GM12892 (cell line): ENCODE data around the gene EFNA5.

Experiments used
- DNase-seq: peaks from one replicate; pipeline ENCODE4 v3.0.0; 2011; ENCODE audit not compliant: insufficient read length
- FAIRE-seq: peaks from 2 replicates; lab custom pipeline; 2011; peaks lifted over from hg19 to GRCh38; lab: Jason Lieb, UNC
- POLR2A ChIP-seq: IDR thresholded peaks from 2 replicates; pipeline ENCODE4 v1.6.1; 2011; ENCODE audit warnings: low read depth, low read length, control low read depth
- POLR2AphosphoS5 ChIP-seq: IDR thresholded peaks from 2 replicates; pipeline ENCODE4 v1.6.1; 2011; ENCODE audit warnings: low read depth, low read length, control low read depth
- TAF1 ChIP-seq: IDR thresholded peaks from 2 replicates; pipeline ENCODE4 v1.6.1; 2011; ENCODE audit warnings: low read depth, mild to moderate bottlenecking, control low read depth, low read length, borderline replicate concordance

EFNA5 gene

DNA sequence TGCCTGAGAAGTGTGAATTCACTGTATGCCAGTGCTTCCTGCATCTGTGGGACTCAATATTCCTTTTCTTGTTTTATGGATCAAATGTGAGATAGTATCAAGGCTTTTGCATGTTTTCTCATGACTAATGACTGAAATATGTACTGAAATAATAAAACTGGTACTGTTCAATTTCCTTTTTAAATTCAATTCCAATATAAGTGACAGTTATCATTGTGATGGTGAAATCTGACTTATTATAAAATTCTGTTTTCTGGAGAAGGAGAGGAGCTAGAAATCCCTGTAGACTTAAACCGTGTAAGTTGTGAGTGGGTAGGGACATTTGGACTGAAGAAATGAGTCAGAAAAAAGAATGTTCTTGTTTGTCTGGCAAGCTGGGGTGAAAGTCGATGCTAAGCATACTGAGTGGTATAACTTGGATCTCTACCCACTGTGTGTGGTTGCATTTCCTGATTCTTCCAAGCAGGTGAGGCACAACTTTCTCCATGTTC, 245.2 kb downstream of the EFNA5 start:
- no peak for TF ChIP-seq TAF1
- TF ChIP-seq POLR2AphosphoS5, result no peak
- no peak for TF ChIP-seq POLR2A
- no peak for FAIRE-seq
- DNase-seq, result no peak

- FAIRE-seq (no peak), DNase-seq (no peak)
- TF ChIP-seq POLR2AphosphoS5 (no peak), POLR2A (no peak), TAF1 (no peak)
These were observed 246.2 kb downstream of the EFNA5 start for GRCh38 chr5:107424491-107424890.

- TF ChIP-seq POLR2A (no peak), POLR2AphosphoS5 (no peak), TAF1 (no peak)
- no peak for DNase-seq
- no peak for FAIRE-seq
These were observed 248.2 kb downstream of the EFNA5 start for GRCh38 chr5:107422494-107422893.

GRCh38 chr5:107419498-107419897, 251.2 kb downstream of the EFNA5 start:
- TF ChIP-seq POLR2AphosphoS5 (no peak), POLR2A (no peak), TAF1 (no peak)
- DNase-seq (no peak), FAIRE-seq (no peak)

- FAIRE-seq, result no peak
- TF ChIP-seq TAF1, result no peak
- no peak for TF ChIP-seq POLR2AphosphoS5
- TF ChIP-seq POLR2A, result no peak
- DNase-seq, result no peak
These were observed 251.8 kb downstream of the EFNA5 start for GRCh38 chr5:107418902-107419301.

GRCh38 chr5:107418071-107418470, 252.7 kb downstream of the EFNA5 start:
- DNase-seq (no peak), FAIRE-seq (peak; percentile 50)
- no peak for TF ChIP-seq POLR2A
- no peak for TF ChIP-seq TAF1
- no peak for TF ChIP-seq POLR2AphosphoS5

- FAIRE-seq (no peak), DNase-seq (no peak)
- TF ChIP-seq TAF1, result no peak
- no peak for TF ChIP-seq POLR2A
- TF ChIP-seq POLR2AphosphoS5, result no peak
These were observed 255.0 kb downstream of the EFNA5 start for GRCh38 chr5:107415762-107416161.

DNA sequence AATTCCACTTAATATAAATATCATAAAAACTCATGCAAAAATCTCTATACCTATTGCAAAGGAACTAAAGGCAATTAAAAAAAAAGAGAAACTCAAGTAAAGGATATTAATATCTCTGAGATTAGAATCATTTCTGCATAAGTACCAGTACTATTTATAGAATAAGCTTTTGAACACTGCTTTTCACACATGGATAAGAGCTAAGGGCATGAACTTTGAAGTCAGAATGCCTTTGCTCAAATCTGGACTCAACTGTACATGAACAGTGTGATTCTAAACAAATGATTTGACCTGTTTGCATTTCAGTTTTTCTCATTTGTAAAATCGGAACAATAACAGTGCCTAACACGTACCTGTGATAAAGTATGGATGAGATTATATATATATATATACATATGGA, 255.9 kb downstream of the EFNA5 start:
- FAIRE-seq, result no peak
- TF ChIP-seq POLR2AphosphoS5, result no peak
- TF ChIP-seq TAF1, result no peak
- no peak for TF ChIP-seq POLR2A
- no peak for DNase-seq

DNA sequence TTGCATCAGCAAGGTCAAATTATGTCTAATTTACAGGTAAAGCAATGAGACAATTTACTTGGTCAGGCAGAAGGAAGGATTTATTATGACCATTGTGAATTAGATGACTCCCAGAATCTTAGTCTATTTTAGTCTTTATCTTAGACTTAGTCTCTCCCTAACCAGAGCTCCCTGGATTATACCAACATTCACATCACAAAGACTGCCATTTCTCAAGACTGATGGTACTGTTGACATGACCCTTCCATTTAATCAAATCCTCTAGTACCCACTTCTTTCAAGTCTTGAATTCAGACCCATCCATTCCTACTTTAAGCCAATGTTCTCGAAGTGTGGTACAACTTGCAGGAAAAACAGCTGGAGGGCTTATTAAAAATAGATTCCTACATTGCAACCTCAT, 257.0 kb downstream of the EFNA5 start:
- FAIRE-seq, result no peak
- TF ChIP-seq POLR2A (no peak), TAF1 (no peak), POLR2AphosphoS5 (no peak)
- no peak for DNase-seq

DNA sequence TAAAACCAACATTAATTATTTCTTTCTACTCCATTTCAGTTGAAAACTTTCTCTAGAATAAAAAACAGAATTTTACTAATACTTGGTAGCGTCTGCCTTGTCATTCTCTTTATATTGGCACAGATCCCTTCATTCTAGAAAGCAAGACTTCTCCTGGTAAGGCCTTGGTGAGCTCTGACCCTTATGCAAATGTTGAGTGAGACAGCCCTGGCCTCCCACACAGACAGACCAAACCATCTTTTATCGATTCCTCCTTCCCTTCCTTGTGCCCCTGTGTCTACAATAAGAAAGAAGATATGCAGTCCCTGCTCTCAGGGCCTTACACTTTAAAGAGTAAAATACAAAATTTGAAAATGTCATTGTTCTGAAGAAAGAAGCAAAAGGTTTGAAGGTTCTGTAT, 262.2 kb downstream of the EFNA5 start:
- FAIRE-seq, result no peak
- no peak for DNase-seq
- TF ChIP-seq POLR2A (no peak), TAF1 (no peak), POLR2AphosphoS5 (no peak)

GRCh38 chr5:107407713-107408298, 262.9 kb downstream of the EFNA5 start:
- no peak for FAIRE-seq
- TF ChIP-seq POLR2A, result no peak
- TF ChIP-seq POLR2AphosphoS5, result no peak
- no peak for TF ChIP-seq TAF1
- no peak for DNase-seq

- no peak for DNase-seq
- FAIRE-seq, result no peak
- no peak for TF ChIP-seq POLR2A
- no peak for TF ChIP-seq TAF1
- no peak for TF ChIP-seq POLR2AphosphoS5
These were observed 266.0 kb downstream of the EFNA5 start for GRCh38 chr5:107404595-107405374.
